ENCODE results near the gene MTX1. TPM values are rescaled to one million over a fixed set of nuclear protein-coding genes. Genes with fewer than 3 reads are reported as not detected.

The MTX1 gene
- polyA plus RNA-seq, 1 experiment = 72.7 TPM

GRCh38 chr1:155236451-155236850, 28.0 kb downstream of the MTX1 start:
- POLR2A ChIA-PET = no interaction called here
- DNase-seq (ENCODE audit: low read depth) = no peak
- Histone ChIP-seq H3K36me3 (ENCODE audit: control insufficient read depth, insufficient read depth, low read length) (peaks cover 10% of the 10 kb centered on the region), H3K27me3 (ENCODE audit: control insufficient read depth, insufficient read depth, low read length) (no peaks in the 10 kb centered on the region), H3K4me3 (ENCODE audit: low read depth, low read length) (no peak overlapping the region)
- TF ChIP-seq CTCF (IDR thresholded peaks at IDR 0.05; ENCODE audit: insufficient read depth, low read depth, low read length) = no peak
- CTCF ChIA-PET = interaction anchor here (0.6 to 2.4 kb wide), 3 partner anchors 14 to 117 kb away, joined by 3 to 8 read pairs (median 5); no protein-coding TSS in a partner anchor

- H3K4me3 ChIP-seq (ENCODE audit: low read depth, low read length) = peak overlapping the region; percentile 25
- ChIA-PET CTCF (interaction anchor here (1.2 to 3.1 kb wide), 5 partner anchors 10 to 83 kb away, joined by 3 to 40 read pairs (median 5); partner anchors contain the start of gene THBS3), POLR2A (no interaction called here)
- H3K36me3 ChIP-seq (ENCODE audit: control insufficient read depth, insufficient read depth, low read length) = peaks cover 9% of the 10 kb centered on the region
- DNase-seq (ENCODE audit: low read depth) = peak; percentile 75
- no peak for TF ChIP-seq CTCF (IDR thresholded peaks at IDR 0.05; ENCODE audit: insufficient read depth, low read depth, low read length)
- no peaks in the 10 kb centered on the region for H3K27me3 ChIP-seq (ENCODE audit: control insufficient read depth, insufficient read depth, low read length)
Observed at GRCh38 chr1:155241069-155241679, 32.7 kb downstream of the MTX1 start.

DNA sequence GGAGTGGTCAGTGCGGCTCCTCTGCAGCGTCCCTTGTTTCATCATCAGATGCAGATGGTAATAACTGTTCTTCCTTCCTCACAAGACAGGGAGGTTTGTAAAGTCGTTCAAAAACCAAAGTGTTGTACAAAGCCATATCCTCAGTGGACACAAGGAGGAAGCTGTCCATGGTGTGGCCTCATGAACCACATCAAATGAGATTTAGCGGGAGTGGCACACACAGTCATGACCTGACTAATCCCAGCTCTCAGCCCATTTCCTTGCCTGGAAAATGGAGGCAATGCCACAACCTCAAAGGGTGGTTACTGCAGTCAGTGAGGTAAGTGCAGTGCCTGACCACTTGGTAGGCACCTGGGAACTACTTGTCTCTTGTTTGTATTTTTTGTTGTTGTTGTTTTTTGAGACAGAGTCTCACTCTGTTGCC, 33.4 kb downstream of the MTX1 start:
- TF ChIP-seq CTCF (IDR thresholded peaks at IDR 0.05; ENCODE audit: insufficient read depth, low read depth, low read length) = no peak
- CTCF ChIA-PET = interaction anchor here (1.2 to 3.1 kb wide), 5 partner anchors 9 to 82 kb away, joined by 4 to 40 read pairs (median 6); partner anchors contain the start of gene THBS3

DNA sequence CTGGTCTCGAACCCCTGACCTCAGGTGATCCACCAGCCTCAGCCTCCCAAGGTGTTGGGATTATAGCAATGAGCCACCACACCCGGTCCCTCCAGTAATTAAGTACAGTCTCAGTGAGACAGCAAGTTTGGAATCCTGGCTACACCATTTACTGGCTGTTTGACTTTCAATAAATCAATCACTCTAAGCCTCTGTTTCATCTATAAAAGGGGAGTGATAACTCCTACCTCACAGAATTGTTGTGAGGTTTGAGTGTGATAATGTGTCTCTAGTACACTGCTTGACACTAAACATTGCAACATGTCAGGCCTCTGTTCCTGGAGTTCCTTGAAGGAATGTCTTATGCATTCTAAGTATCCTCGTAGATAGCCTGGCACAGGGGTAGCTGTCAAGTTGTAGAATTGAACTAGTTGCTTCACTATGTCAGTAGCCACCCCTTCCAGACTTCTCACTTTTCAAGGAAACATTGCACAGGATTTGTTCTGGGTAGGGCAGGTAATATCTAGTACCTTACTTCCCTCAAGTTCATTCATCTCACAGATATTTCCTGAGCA, 34.4 kb downstream of the MTX1 start:
- peak overlapping the region; percentile 53; the same call in 1 of the 2 replicates for H3K4me3 ChIP-seq (ENCODE audit: low read depth, low read length)
- POLR2A ChIA-PET = no interaction called here
- H3K36me3 ChIP-seq (ENCODE audit: control insufficient read depth, insufficient read depth, low read length) = peaks cover 8% of the 10 kb centered on the region
- no peak for TF ChIP-seq CTCF (IDR thresholded peaks at IDR 0.05; ENCODE audit: insufficient read depth, low read depth, low read length)
- H3K27me3 ChIP-seq (ENCODE audit: control insufficient read depth, insufficient read depth, low read length) = no peaks in the 10 kb centered on the region
- CTCF ChIA-PET = interaction anchor here (0.7 to 3.1 kb wide), 3 partner anchors 8 to 350 kb away, joined by 3 to 40 read pairs (median 18); partner anchors contain the start of gene THBS3
- DNase-seq (ENCODE audit: low read depth) = no peak

More for the DNA sequence above, 33.4 kb downstream of the MTX1 start:
- DNase-seq (ENCODE audit: low read depth) = no peak
- peaks cover 7% of the 10 kb centered on the region for H3K36me3 ChIP-seq (ENCODE audit: control insufficient read depth, insufficient read depth, low read length)
- POLR2A ChIA-PET = no interaction called here
- no peaks in the 10 kb centered on the region for H3K27me3 ChIP-seq (ENCODE audit: control insufficient read depth, insufficient read depth, low read length)
- no peak overlapping the region for H3K4me3 ChIP-seq (ENCODE audit: low read depth, low read length)

- H3K27me3 ChIP-seq (ENCODE audit: control insufficient read depth, insufficient read depth, low read length) = no peaks in the 10 kb centered on the region
- peak; percentile 21; the same call in 1 of the 2 replicates for TF ChIP-seq CTCF (IDR thresholded peaks at IDR 0.05; ENCODE audit: insufficient read depth, low read depth, low read length)
- ChIA-PET CTCF (interaction anchor here (0.8 to 2.8 kb wide), 9 partner anchors 13 to 346 kb away, joined by 3 to 18 read pairs (median 4); partner anchors contain the start of genes KRTCAP2, THBS3 and TRIM46), POLR2A (interaction anchor here (0.9 kb wide), 1 partner anchor 20 kb away, joined by 3 read pairs; no protein-coding TSS in a partner anchor)
- peak; percentile 97 for DNase-seq (ENCODE audit: low read depth)
- H3K36me3 ChIP-seq (ENCODE audit: control insufficient read depth, insufficient read depth, low read length) = peaks cover 12% of the 10 kb centered on the region
- peak overlapping the region; percentile 53 for H3K4me3 ChIP-seq (ENCODE audit: low read depth, low read length)
Observed at GRCh38 chr1:155244368-155245162, 36.1 kb downstream of the MTX1 start.
